HEK293T (cell line): Measurements from ENCODE around the gene GLCE.
A peak's percentile ranks its signal among the peaks of the same experiment; 100 is the strongest.

Experiments used
- CTCF ChIA-PET: fragments of 350-600 bp; formaldehyde crosslinking; extraction: SDS; loops from one replicate; lab custom pipeline; 2021; ENCODE audit warnings: antibody characterized with exemption, inconsistent platforms; lab: Yijun Ruan, JAX
- POLR2A ChIA-PET: fragments of 350-600 bp; formaldehyde crosslinking; extraction: SDS; loops from one replicate; lab custom pipeline; 2020; ENCODE audit warnings: antibody characterized with exemption, inconsistent platforms; lab: Yijun Ruan, JAX
- DNase-seq: peaks from one replicate; pipeline ENCODE4 v3.0.0; 2012; ENCODE audit warnings: mixed read lengths; ENCODE audit errors: extremely low spot score
- ARNT ChIP-seq: fragments of 450-650 bp; IDR thresholded peaks from 2 replicates; pipeline ENCODE4 v1.6.1; 2017; ENCODE audit warnings: mild to moderate bottlenecking
- BHLHE40 ChIP-seq: fragments of 450-650 bp; IDR thresholded peaks from 2 replicates; pipeline ENCODE4 v1.6.1; 2016; ENCODE audit warnings: mild to moderate bottlenecking, moderate library complexity, borderline replicate concordance
- CTBP1 ChIP-seq: fragments of 450-650 bp; IDR thresholded peaks from 2 replicates; pipeline ENCODE4 v1.6.1; 2016; ENCODE audit warnings: borderline replicate concordance
- ELF4 ChIP-seq: fragments of 450-650 bp; IDR thresholded peaks from 2 replicates; pipeline ENCODE4 v1.6.1; 2017; ENCODE audit warnings: antibody characterized with exemption
- FOXA1 ChIP-seq: fragments of 450-650 bp; IDR thresholded peaks from 2 replicates; pipeline ENCODE4 v1.6.1; 2016; ENCODE audit warnings: mild to moderate bottlenecking
- FOXK2 ChIP-seq: fragments of 450-650 bp; IDR thresholded peaks from 2 replicates; pipeline ENCODE4 v1.6.1; 2016; ENCODE audit warnings: mild to moderate bottlenecking
- FOXM1 ChIP-seq: fragments of 450-650 bp; IDR thresholded peaks from 2 replicates; pipeline ENCODE4 v1.6.1; 2017; ENCODE audit warnings: mild to moderate bottlenecking, borderline replicate concordance
- HDGF ChIP-seq: fragments of 450-650 bp; IDR thresholded peaks from 2 replicates; pipeline ENCODE4 v1.6.1; 2017; ENCODE audit warnings: antibody characterized with exemption, borderline replicate concordance
- L3MBTL2 ChIP-seq: fragments of 450-650 bp; conservative IDR thresholded peaks from 2 replicates; pipeline ENCODE4 v1.6.1; 2016; ENCODE audit warnings: mild to moderate bottlenecking
- LEF1 ChIP-seq: fragments of 450-650 bp; IDR thresholded peaks from 2 replicates; pipeline ENCODE4 v1.6.1; 2017; ENCODE audit warnings: mild to moderate bottlenecking, borderline replicate concordance
- NFRKB ChIP-seq: fragments of 450-650 bp; IDR thresholded peaks from 2 replicates; pipeline ENCODE4 v1.6.1; 2016; ENCODE audit warnings: mild to moderate bottlenecking, moderate library complexity
- PKNOX1 ChIP-seq: fragments of 450-650 bp; IDR thresholded peaks from 2 replicates; pipeline ENCODE4 v1.6.1; 2016
- SP1 ChIP-seq: fragments of 450-650 bp; IDR thresholded peaks from 2 replicates; pipeline ENCODE4 v1.6.1; 2017
- SUZ12 ChIP-seq: fragments of 450-650 bp; IDR thresholded peaks from 2 replicates; pipeline ENCODE4 v1.6.1; 2016; ENCODE audit warnings: mild to moderate bottlenecking
- TARDBP ChIP-seq: fragments of 450-650 bp; IDR thresholded peaks from 2 replicates; pipeline ENCODE4 v1.6.1; 2016
- ZNF384 ChIP-seq: fragments of 450-650 bp; IDR thresholded peaks from 2 replicates; pipeline ENCODE4 v1.6.1; 2016

GLCE gene

GRCh38 chr15:69144530-69144929 lies 15.9 kb upstream of the GLCE start:
- no peak for TF ChIP-seq ARNT
- no peak for TF ChIP-seq PKNOX1
- TF ChIP-seq HDGF, result no peak
- TF ChIP-seq BHLHE40, result no peak
- no peak for TF ChIP-seq L3MBTL2
- no peak for TF ChIP-seq SP1
- TF ChIP-seq TARDBP, result no peak
- no peak for TF ChIP-seq SUZ12
- no peak for TF ChIP-seq LEF1
- TF ChIP-seq FOXA1, result no peak
- no peak for TF ChIP-seq FOXM1
- no peak for TF ChIP-seq ELF4
- no peak for TF ChIP-seq ZNF384
- no peak for TF ChIP-seq NFRKB
- no peak for TF ChIP-seq CTBP1
- TF ChIP-seq FOXK2, result no peak
- ChIA-PET POLR2A (interaction anchor here (1.3 to 5.4 kb wide), 2 partner anchors 16 to 84 kb away, joined by 3 to 51 read pairs; partner anchors contain the start of gene GLCE), CTCF (interaction anchor here (1.4 kb wide), 1 partner anchor 85 kb away, joined by 5 read pairs; no protein-coding TSS in a partner anchor)
- DNase-seq, result no peak

DNA sequence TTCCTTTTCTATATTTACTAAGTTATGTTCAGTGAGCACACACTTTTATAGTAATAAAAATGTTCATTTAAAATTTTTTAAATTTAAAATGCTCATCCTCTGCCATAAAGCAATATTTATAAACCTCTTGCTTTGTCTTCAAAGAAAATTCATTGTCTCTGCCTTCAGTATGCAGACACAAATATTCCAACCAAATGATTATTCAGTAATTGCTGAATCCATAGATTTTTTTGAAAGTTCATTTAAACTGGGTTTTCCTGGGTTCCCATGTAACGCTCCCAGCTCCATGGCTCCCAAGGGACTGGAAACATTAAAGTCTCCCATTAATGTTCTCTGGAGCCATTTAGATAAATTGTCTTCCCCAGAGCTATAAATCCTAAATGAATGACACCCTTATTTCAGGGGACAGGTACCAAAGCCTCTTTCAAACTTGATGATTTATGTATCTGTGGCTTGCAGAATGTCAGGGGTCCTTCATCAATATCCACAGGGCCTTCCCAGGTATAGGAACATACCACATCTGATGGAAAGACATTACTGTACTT lies 15.2 kb upstream of the GLCE start:
- ChIA-PET POLR2A (interaction anchor here (0.7 to 5.4 kb wide), 5 partner anchors 9 to 317 kb away, joined by 3 to 51 read pairs (median 3); partner anchors contain the start of gene GLCE), CTCF (interaction anchor here (0.7 to 0.9 kb wide), 4 partner anchors 12 to 318 kb away, joined by 3 read pairs; partner anchors contain the start of gene GLCE)
- TF ChIP-seq PKNOX1, result peak; percentile 94
- no peak for TF ChIP-seq TARDBP
- peak; percentile 23; the same call in 1 of the 2 replicates for TF ChIP-seq CTBP1
- DNase-seq, result no peak

GRCh38 chr15:69145694-69146492 lies 14.5 kb upstream of the GLCE start:
- ChIA-PET CTCF (interaction anchor here (0.6 to 1.2 kb wide), 6 partner anchors 13 to 317 kb away, joined by 3 to 5 read pairs (median 3); partner anchors contain the start of gene GLCE), POLR2A (interaction anchor here (0.7 to 5.4 kb wide), 6 partner anchors 8 to 316 kb away, joined by 3 to 51 read pairs (median 3); partner anchors contain the start of gene GLCE)
- TF ChIP-seq NFRKB, result no peak
- peak; percentile 97 for TF ChIP-seq PKNOX1
- peak; percentile 48 for DNase-seq

GRCh38 chr15:69146724-69147435 lies 13.6 kb upstream of the GLCE start:
- POLR2A ChIA-PET, result interaction anchor here (0.9 to 2.1 kb wide), 2 partner anchors 10 to 14 kb away, joined by 4 to 6 read pairs; partner anchors contain the start of gene GLCE
- no peak for DNase-seq
- TF ChIP-seq L3MBTL2, result no peak
- TF ChIP-seq PKNOX1, result no peak
- no peak for TF ChIP-seq SUZ12
- no peak for TF ChIP-seq TARDBP
- CTCF ChIA-PET, result interaction anchor here (1.2 kb wide), 1 partner anchor 25 kb away, joined by 3 read pairs; no protein-coding TSS in a partner anchor

DNA sequence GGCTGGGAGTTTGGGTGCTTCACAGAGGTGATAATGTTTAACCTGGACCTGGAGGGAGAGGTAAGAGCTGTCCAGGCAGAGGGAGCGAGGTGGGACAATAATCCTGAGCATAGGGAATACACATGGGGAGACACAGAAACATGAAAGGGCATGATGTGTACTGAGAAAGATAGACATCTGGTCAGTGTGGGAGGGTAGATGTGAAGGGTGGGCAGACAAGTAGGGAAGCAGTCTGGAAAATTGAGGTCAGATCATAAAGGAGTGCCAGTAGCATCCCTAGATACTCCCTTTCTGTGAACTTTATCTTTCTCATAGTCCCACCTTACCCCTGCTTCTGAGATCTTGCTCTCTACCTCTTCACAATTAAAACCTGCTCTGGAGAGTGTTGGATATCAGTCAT lies 12.0 kb upstream of the GLCE start:
- CTCF ChIA-PET, result no interaction called here
- TF ChIP-seq L3MBTL2 (no peak), ELF4 (no peak), ZNF384 (no peak), NFRKB (no peak), FOXM1 (no peak), HDGF (no peak), ARNT (no peak), BHLHE40 (no peak), FOXK2 (no peak), LEF1 (no peak), FOXA1 (no peak), PKNOX1 (no peak), TARDBP (no peak), CTBP1 (no peak)
- DNase-seq, result no peak
- POLR2A ChIA-PET, result interaction anchor here (1.0 to 2.1 kb wide), 2 partner anchors 8 to 12 kb away, joined by 5 to 6 read pairs; partner anchors contain the start of gene GLCE
